Measurements from ENCODE around the gene P2RX3. TPM values are rescaled to one million over a fixed set of nuclear protein-coding genes. Genes with fewer than 3 reads are reported as not detected.

Gene P2RX3
- polyA plus RNA-seq, 6 donors from 2014 or later = not detected

GRCh38 chr11:57380975-57381374 is 42.8 kb downstream of the P2RX3 start, which contains the start of gene PRG3:
Gene PRG3, minus strand, starts transcription at chr11:57381150. Its CDS starts 442 bp downstream, at chr11:57380708.
- Mint-ChIP-seq H3K4me3 (no peak within 1 kb of the TSS), H3K9me3 (peaks cover 0 to 3% (median 0%) of the 10 kb centered on the region in 7 donors), H3K27me3 (peaks cover 28 to 50% (median 28%) of the 10 kb centered on the region in 3 donors), H3K4me1 (no peaks in the 10 kb centered on the region), H3K27ac (peak within 1 kb of the TSS in 2 of 6 donors; percentile 41 to 57), H3K36me3 (no peaks in the 10 kb centered on the region)
- no peak for DNase-seq
- no peak for ATAC-seq (ENCODE audit: low read depth in 2 of 2)

- H3K9me3 Mint-ChIP-seq = no peaks in the 10 kb centered on the region
- H3K4me1 Mint-ChIP-seq = no peaks in the 10 kb centered on the region
- no peak for DNase-seq
- no peaks in the 10 kb centered on the region for H3K36me3 Mint-ChIP-seq
- no peak overlapping the region for H3K27ac Mint-ChIP-seq
- ATAC-seq (ENCODE audit: low read depth in 2 of 2) = no peak
- H3K27me3 Mint-ChIP-seq = peaks cover 12 to 27% (median 13%) of the 10 kb centered on the region in 3 donors
- H3K4me3 Mint-ChIP-seq = no peak overlapping the region
Measured at GRCh38 chr11:57386178-57386940, 48.2 kb downstream of the P2RX3 start.

DNA sequence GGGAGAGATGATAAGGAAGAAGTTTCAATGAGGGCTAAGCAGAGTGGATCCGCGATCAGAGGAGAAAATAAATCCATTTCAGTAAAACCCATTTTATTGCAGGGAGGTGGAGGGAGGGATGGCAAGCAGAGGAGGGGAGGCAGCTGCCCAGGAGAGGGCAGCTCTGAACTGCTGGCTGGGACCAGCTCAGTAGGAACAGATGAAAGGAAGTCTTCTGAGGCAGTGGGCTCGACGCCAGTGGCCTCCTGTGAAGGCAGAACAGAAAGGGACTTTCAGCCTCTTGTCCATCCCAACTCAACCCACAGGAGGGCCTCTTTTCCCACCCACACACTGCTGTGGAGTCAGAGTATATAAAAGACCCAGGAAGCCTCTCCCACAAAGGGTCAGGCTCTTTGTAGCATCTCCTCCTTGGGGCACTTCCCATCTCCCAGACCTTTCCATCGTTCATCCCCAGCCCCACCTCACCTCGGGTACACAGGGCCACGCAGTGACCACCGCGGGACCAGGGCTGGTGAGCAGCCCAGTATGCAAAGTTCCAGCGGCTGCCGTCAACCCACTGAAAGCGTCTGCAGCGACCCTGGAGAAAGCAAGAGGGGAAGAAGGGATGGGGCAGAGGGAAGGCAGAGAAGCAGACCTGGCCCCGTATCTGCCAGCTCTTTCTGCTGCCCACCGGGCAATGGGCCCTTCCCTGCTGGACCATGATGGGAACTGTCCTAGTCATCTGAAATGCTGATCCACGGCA is 49.3 kb downstream of the P2RX3 start:
- no peak for DNase-seq
- H3K4me1 Mint-ChIP-seq = no peaks in the 10 kb centered on the region
- no peaks in the 10 kb centered on the region for H3K9me3 Mint-ChIP-seq
- no peak overlapping the region for H3K27ac Mint-ChIP-seq
- no peak for ATAC-seq (ENCODE audit: low read depth in 2 of 2)
- H3K27me3 Mint-ChIP-seq = peaks cover 5 to 16% (median 9%) of the 10 kb centered on the region in 3 donors
- no peak overlapping the region for H3K4me3 Mint-ChIP-seq
- H3K36me3 Mint-ChIP-seq = no peaks in the 10 kb centered on the region

GRCh38 chr11:57390535-57390934 is 52.4 kb downstream of the P2RX3 start, which contains the start of gene PRG2:
Gene PRG2, minus strand, starts transcription at chr11:57390650. Its CDS starts 706 bp downstream, at chr11:57389944.
- H3K36me3 Mint-ChIP-seq = no peaks in the 10 kb centered on the region
- no peak for ATAC-seq (ENCODE audit: low read depth in 2 of 2)
- peak within 1 kb of the TSS in 1 of 6 donors; percentile 5 for H3K27ac Mint-ChIP-seq

GRCh38 chr11:57391111-57391510 is 53.0 kb downstream of the P2RX3 start:
- no peak for ATAC-seq (ENCODE audit: low read depth in 2 of 2)

More at GRCh38 chr11:57390535-57390934, 52.4 kb downstream of the P2RX3 start, which contains the start of gene PRG2:
- Mint-ChIP-seq H3K27me3 (peaks cover 4 to 11% (median 4%) of the 10 kb centered on the region in 3 donors), H3K4me3 (no peak within 1 kb of the TSS), H3K9me3 (no peaks in the 10 kb centered on the region), H3K4me1 (no peaks in the 10 kb centered on the region)
- no peak for DNase-seq

DNA sequence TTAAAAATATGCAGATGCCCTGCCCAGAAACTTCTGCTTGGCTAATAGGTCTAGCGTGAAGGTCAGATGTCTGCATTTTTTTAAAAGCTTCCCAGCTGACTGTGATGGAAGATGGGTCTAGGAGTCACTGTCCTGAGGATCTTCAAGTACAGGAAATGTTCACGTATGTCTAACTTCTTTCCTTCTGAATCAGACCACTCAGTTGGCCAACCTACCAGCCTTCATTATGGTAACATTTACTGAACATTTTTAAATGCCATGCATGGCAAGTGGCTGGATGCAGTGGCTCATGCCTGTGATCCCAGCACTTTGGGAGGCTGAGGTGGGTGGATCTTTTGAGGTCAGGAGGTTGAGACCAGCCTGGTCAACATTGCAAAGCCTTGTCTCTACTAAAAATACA is 53.4 kb downstream of the P2RX3 start:
- no peaks in the 10 kb centered on the region for H3K4me1 Mint-ChIP-seq
- H3K36me3 Mint-ChIP-seq = no peaks in the 10 kb centered on the region
- no peak for ATAC-seq (ENCODE audit: low read depth in 2 of 2)

More at GRCh38 chr11:57391111-57391510, 53.0 kb downstream of the P2RX3 start:
- Mint-ChIP-seq H3K9me3 (no peaks in the 10 kb centered on the region), H3K27ac (no peak overlapping the region), H3K4me3 (no peak overlapping the region), H3K4me1 (no peaks in the 10 kb centered on the region), H3K36me3 (no peaks in the 10 kb centered on the region), H3K27me3 (peaks cover under 1 to 11% (median 4%) of the 10 kb centered on the region in 3 donors)
- DNase-seq = no peak

DNA sequence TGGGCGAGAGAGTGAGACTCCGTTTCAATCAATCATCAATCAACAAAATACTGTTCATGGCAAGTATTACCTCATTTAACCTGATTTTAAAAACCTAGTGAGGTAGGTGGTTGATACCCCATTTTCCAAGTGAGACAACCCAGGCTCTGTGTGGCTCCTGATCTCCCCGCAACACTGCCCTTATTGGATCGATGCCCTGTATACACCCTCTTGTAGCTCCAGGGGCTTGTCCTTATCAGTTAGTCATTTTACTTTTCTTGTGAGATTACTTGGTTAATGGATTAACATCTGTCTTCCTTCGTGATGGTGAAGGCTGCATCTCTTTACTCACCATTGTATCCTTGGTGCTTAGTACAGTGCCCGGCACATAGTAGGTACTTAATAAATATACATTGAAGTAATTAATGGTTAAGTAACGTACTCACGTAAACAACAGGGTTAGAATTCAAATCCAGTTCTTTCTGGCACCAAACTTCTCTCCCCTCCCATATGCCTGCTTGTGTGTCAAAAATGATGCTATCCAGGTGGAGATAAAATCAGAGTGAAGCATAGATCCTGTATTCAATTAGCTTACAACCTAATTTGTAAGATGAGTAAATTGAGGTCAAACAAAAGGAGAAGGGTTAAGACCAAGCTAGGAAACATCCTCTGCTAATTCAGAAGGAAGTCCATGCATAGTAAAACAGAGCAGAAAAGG is 54.1 kb downstream of the P2RX3 start:
- Mint-ChIP-seq H3K27ac (no peak overlapping the region), H3K27me3 (peaks cover 0 to 11% (median 0%) of the 10 kb centered on the region in 3 donors), H3K4me3 (no peak overlapping the region), H3K9me3 (no peaks in the 10 kb centered on the region), H3K36me3 (no peaks in the 10 kb centered on the region), H3K4me1 (no peaks in the 10 kb centered on the region)
- DNase-seq (no peak), ATAC-seq (ENCODE audit: low read depth in 2 of 2) (no peak)

More for the DNA sequence above, 53.4 kb downstream of the P2RX3 start:
- no peak overlapping the region for H3K27ac Mint-ChIP-seq
- no peak for DNase-seq
- H3K9me3 Mint-ChIP-seq = no peaks in the 10 kb centered on the region
- peaks cover 0 to 11% (median under 1%) of the 10 kb centered on the region in 3 donors for H3K27me3 Mint-ChIP-seq
- H3K4me3 Mint-ChIP-seq = no peak overlapping the region

- no peaks in the 10 kb centered on the region for H3K9me3 Mint-ChIP-seq
- H3K4me3 Mint-ChIP-seq = no peak overlapping the region
- H3K36me3 Mint-ChIP-seq = no peaks in the 10 kb centered on the region
- H3K27ac Mint-ChIP-seq = no peak overlapping the region
- H3K27me3 Mint-ChIP-seq = peaks cover 0 to 11% (median 0%) of the 10 kb centered on the region in 3 donors
- DNase-seq (no peak), ATAC-seq (ENCODE audit: low read depth in 2 of 2) (no peak)
- H3K4me1 Mint-ChIP-seq = no peaks in the 10 kb centered on the region
Measured at GRCh38 chr11:57392763-57393105, 54.6 kb downstream of the P2RX3 start.

GRCh38 chr11:57394203-57394965 is 56.2 kb downstream of the P2RX3 start:
- DNase-seq (no peak), ATAC-seq (ENCODE audit: low read depth in 2 of 2) (no peak)
- Mint-ChIP-seq H3K4me1 (no peaks in the 10 kb centered on the region), H3K27ac (no peak overlapping the region), H3K27me3 (peaks cover 0 to 6% (median 0%) of the 10 kb centered on the region in 3 donors), H3K36me3 (no peaks in the 10 kb centered on the region), H3K4me3 (no peak overlapping the region), H3K9me3 (no peaks in the 10 kb centered on the region)

DNA sequence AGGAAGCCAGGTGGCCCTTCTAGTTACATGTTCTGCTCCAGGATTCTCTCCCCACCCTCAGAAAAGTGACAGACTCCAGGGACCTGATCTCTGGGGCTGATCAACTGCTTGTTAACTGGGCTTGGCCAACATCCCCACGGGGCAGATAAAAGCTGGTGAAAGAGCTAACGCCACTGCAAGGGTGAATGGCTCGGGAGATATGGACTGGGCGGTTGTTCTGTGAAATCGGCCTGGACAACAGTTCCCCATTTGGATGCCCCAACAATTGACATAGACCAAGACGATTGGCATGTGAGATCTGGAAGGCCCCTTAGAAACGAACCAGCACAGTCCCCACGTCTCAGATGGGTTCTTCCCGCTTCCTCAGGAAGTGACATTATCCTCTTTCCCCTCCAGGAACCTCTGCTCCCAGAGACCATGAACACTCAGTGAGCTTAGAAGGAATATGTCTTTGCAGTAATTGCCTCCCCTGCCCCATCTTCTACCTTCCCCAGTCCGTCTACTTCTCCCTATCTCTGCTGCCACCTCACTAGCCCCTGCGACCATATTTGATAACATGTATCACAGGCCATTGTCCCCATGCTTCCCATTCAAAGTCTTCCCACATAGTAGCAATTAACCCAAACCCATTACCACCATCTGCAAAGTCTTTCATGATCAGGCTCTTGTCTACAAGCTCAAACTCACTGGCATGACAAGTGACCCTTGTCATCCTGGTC is 57.9 kb downstream of the P2RX3 start:
- no peak overlapping the region for H3K27ac Mint-ChIP-seq
- H3K9me3 Mint-ChIP-seq = no peaks in the 10 kb centered on the region
- H3K4me3 Mint-ChIP-seq = no peak overlapping the region
- ATAC-seq (ENCODE audit: low read depth in 2 of 2) (no peak), DNase-seq (no peak)
- no peaks in the 10 kb centered on the region for H3K36me3 Mint-ChIP-seq
- H3K4me1 Mint-ChIP-seq = no peaks in the 10 kb centered on the region
- no peaks in the 10 kb centered on the region for H3K27me3 Mint-ChIP-seq

- no peaks in the 10 kb centered on the region for H3K36me3 Mint-ChIP-seq
- H3K9me3 Mint-ChIP-seq = no peaks in the 10 kb centered on the region
- H3K4me3 Mint-ChIP-seq = no peak overlapping the region
- no peak overlapping the region for H3K27ac Mint-ChIP-seq
- no peak for ATAC-seq (ENCODE audit: low read depth in 2 of 2)
- DNase-seq = no peak
- no peaks in the 10 kb centered on the region for H3K27me3 Mint-ChIP-seq
- H3K4me1 Mint-ChIP-seq = no peaks in the 10 kb centered on the region
Measured at GRCh38 chr11:57396744-57397143, 58.6 kb downstream of the P2RX3 start.

GRCh38 chr11:57397394-57397990 is 59.3 kb downstream of the P2RX3 start:
- H3K27me3 Mint-ChIP-seq = no peaks in the 10 kb centered on the region
- ATAC-seq (ENCODE audit: low read depth in 2 of 2) (no peak), DNase-seq (no peak)
- no peaks in the 10 kb centered on the region for H3K4me1 Mint-ChIP-seq
- no peak overlapping the region for H3K27ac Mint-ChIP-seq
- no peaks in the 10 kb centered on the region for H3K9me3 Mint-ChIP-seq
- no peak overlapping the region for H3K4me3 Mint-ChIP-seq
- no peaks in the 10 kb centered on the region for H3K36me3 Mint-ChIP-seq
